Liver (tissue), 9 donors: ENCODE measurements around the gene SPARC. TPM values are rescaled to one million over a fixed set of nuclear protein-coding genes. Genes with fewer than 3 reads are reported as not detected.

ENCODE experiments used
- DNase-seq: peaks from one replicate; pipeline ENCODE4 v3.0.0-alpha.2; 2017; ENCODE audit warnings: low spot score
- H3K27ac ChIP-seq, 2 donors: one replicate each; pipeline ENCODE4 v1.7.0; 2013; ENCODE audit warnings: inconsistent platforms in 2 of 2, low read length in 2 of 2, control low read depth in 1 of 2, low read depth in 1 of 2, mild to moderate bottlenecking in 1 of 2
- H3K27me3 ChIP-seq, 4 donors: one replicate each; pipeline versions ENCODE4 v1.6.1 to v1.7.0; 2013; ENCODE audit warnings: low read length in 3 of 4, inconsistent platforms in 1 of 4, mild to moderate bottlenecking in 1 of 4, moderate library complexity in 1 of 4; ENCODE audit not compliant: control insufficient read depth in 4 of 4, insufficient read depth in 4 of 4
- H3K36me3 ChIP-seq, 4 donors: one replicate each; pipeline versions ENCODE4 v1.6.1 to v1.7.0; 2013; ENCODE audit warnings: low read length in 3 of 4, mild to moderate bottlenecking in 3 of 4, low read depth in 1 of 4, moderate library complexity in 1 of 4; ENCODE audit not compliant: control insufficient read depth in 4 of 4, insufficient read depth in 3 of 4
- H3K4me1 ChIP-seq, 4 donors: one replicate each; pipeline versions ENCODE4 v1.6.1 to v1.7.0; 2013; ENCODE audit warnings: low read length in 3 of 4, mild to moderate bottlenecking in 3 of 4, moderate library complexity in 1 of 4; ENCODE audit not compliant: control insufficient read depth in 4 of 4, insufficient read depth in 4 of 4
- H3K4me3 ChIP-seq, 3 donors: one replicate each; pipeline versions ENCODE4 v1.6.1 to v1.7.0; 2013; ENCODE audit warnings: low read length in 3 of 3, control low read depth in 1 of 3, low read depth in 1 of 3, mild to moderate bottlenecking in 1 of 3
- H3K9ac ChIP-seq, 2 donors: one replicate each; pipeline ENCODE4 v1.7.0; 2013; ENCODE audit warnings: low read length in 2 of 2, mild to moderate bottlenecking in 2 of 2, moderate library complexity in 2 of 2, control low read depth in 1 of 2, low read depth in 1 of 2
- H3K9me3 ChIP-seq, 4 donors: one replicate each; pipeline versions ENCODE4 v1.6.1 to v1.7.0; 2013; ENCODE audit warnings: low read length in 3 of 4; ENCODE audit not compliant: control insufficient read depth in 4 of 4
- EGR1 ChIP-seq, 2 donors: IDR thresholded peaks; 2 replicates each; pipeline ENCODE4 v1.6.1; 2016 to 2018; ENCODE audit warnings: antibody characterized with exemption in 2 of 2, low read depth in 2 of 2
- GABPA ChIP-seq, 2 donors: IDR thresholded peaks in 1 of 2; conservative IDR thresholded peaks in 1 of 2; 2 replicates each; pipeline ENCODE4 v1.6.1; 2016; ENCODE audit warnings: antibody characterized with exemption in 2 of 2, mild to moderate bottlenecking in 1 of 2, moderate library complexity in 1 of 2
- HNF4A ChIP-seq, 2 donors: conservative IDR thresholded peaks; 2 replicates each; pipeline ENCODE4 v1.6.1; 2016; ENCODE audit warnings: antibody characterized with exemption in 2 of 2, mild to moderate bottlenecking in 2 of 2
- YY1 ChIP-seq: IDR thresholded peaks from 2 replicates; pipeline ENCODE4 v1.6.1; 2016; ENCODE audit warnings: antibody characterized with exemption, mild to moderate bottlenecking
- WGBS: extraction: QIAGEN DNeasy Blood & Tissue Kit; methylation state at CpG from one replicate; pipeline ENCODE4 v1.1.7; 2013; 5-methylcytosine and 5-hydroxymethylcytosine counted together
- polyA plus RNA-seq, 2 donors: library from polyadenylated mRNA; stranded (reverse) in 1 of 2; unstranded in 1 of 2; fragments of 200-250 nt in 1 of 2; fragments of >200 nt in 1 of 2; fragmentation: Nextera tagmentation in 1 of 2; extraction: Ambion mirVana in 1 of 2; gene quantifications; one replicate each; pipeline versions ENCODE4 v1.2.1 to v1.2.3, GENCODE V29; 2013 to 2015
- total RNA-seq, 2 donors: library from RNA; depleted of rRNA; stranded (reverse); fragments of >200 nt; gene quantifications; one replicate each; pipeline ENCODE4 v1.2.3, GENCODE V29; 2014
- TF ChIP-seq, protein P1 (sequence below): fragments of 150-350 bp; IDR thresholded peaks from 2 replicates; pipeline ENCODE4 v1.5.1; 2017; ENCODE audit warnings: improper control_type of control experiment, low read depth, low read length; ENCODE audit not compliant: missing input control
- TF ChIP-seq, protein P2 (sequence below): IDR thresholded peaks from 2 replicates; pipeline ENCODE4 v1.6.1; 2016; ENCODE audit warnings: antibody characterized with exemption
- TF ChIP-seq, protein P3 (sequence below): IDR thresholded peaks from 2 replicates; pipeline ENCODE4 v1.6.1; 2016; ENCODE audit warnings: antibody characterized with exemption, mild to moderate bottlenecking
- TF ChIP-seq, protein P4 (sequence below): IDR thresholded peaks from 2 replicates; pipeline ENCODE4 v1.6.1; 2016; ENCODE audit warnings: antibody characterized with exemption
- donor health status: healthy.
- donor health status: healthy.
- donor health status: healthy.
- donor health status: healthy.
- donor health status: healthy.

SPARC gene
- total and polyA plus RNA-seq, 4 donors, result 96.6 to 269 (median 110) TPM

DNA sequence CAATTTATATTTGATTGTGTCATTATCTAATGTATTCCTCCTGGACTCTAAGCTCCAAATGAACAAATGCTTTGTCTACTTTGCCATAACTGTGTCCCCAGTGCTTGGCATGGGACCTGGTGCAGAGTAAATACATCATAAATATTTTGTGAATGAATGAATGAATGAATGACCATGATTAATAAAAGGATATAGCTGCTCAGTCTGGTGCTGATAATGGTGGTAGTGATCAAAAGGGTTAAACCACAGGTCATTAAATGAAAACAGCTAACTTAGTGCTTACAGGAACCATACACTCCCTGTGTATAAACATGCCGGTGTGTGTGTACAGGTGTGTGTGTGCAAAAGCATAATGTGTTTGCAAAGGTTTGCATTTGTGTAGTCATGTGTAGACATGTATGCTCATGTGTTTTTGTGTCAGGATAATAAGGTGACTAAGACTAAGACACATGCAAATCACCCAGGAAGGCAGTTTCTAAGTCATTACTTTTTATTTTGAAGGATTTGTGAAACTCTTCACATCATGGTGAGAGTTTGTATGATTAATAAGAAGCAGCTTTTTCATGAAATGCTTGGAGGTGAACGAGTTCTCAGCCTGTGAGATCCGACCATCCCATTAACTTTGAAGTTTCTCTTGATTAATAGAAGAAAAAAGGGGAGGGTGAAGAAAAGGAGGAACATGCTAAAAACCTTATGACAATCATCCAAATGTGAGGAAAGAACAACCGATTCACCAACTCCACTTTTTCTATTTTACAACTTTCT lies 24.6 kb downstream of the SPARC start (continued):
- TF ChIP-seq, protein P1, sequence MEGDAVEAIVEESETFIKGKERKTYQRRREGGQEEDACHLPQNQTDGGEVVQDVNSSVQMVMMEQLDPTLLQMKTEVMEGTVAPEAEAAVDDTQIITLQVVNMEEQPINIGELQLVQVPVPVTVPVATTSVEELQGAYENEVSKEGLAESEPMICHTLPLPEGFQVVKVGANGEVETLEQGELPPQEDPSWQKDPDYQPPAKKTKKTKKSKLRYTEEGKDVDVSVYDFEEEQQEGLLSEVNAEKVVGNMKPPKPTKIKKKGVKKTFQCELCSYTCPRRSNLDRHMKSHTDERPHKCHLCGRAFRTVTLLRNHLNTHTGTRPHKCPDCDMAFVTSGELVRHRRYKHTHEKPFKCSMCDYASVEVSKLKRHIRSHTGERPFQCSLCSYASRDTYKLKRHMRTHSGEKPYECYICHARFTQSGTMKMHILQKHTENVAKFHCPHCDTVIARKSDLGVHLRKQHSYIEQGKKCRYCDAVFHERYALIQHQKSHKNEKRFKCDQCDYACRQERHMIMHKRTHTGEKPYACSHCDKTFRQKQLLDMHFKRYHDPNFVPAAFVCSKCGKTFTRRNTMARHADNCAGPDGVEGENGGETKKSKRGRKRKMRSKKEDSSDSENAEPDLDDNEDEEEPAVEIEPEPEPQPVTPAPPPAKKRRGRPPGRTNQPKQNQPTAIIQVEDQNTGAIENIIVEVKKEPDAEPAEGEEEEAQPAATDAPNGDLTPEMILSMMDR, result no peak

DNA sequence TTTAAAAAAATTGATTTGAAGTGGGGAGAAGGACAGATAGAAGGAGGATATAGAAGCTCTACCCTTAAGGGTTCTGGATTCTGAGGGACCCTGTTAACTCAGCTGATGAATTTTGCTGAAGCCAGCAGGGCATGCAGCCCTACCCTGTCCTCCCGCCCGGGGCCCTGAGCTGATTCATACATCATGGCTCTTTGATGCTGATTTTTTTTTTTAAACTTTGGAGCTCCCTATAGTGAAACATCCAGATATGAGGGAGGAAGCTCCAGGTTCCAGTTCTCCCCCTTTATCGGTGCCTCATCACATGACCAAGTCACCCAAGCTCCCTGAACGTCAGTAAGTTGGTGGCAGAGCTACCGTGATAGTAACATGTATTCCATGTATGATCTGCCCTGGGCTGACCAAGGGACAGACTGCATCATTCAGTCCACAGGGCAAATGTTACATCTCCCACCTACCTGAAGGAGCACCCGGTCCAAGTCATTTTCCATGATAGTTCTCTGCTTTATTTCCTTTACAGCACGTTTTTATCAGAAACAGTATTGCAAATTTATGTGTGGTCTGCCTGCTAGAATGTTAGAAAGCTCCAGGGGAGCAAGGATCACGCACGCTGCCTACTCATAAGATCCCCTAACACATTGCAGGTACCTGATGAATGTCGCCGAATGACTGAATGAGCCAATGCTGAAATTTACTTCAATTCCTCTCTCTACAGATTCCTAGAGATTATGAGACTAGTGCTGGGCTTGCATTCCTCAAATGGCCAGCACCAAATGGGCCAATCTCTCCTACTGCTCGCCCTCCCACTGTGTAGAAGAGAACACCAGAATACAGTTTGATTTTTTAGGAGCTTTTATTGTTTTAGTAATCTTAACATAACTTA lies 25.9 kb downstream of the SPARC start:
- Histone ChIP-seq H3K27me3 (no peaks in the 10 kb centered on the region), H3K36me3 (no peaks in the 10 kb centered on the region), H3K4me3 (no peak overlapping the region), H3K4me1 (peaks cover 0 to 12% (median 7%) of the 10 kb centered on the region in 4 donors), H3K27ac (no peak overlapping the region), H3K9ac (no peak overlapping the region), H3K9me3 (no peaks in the 10 kb centered on the region)
- 78% methylated on average over 12 of the region's 12 CpGs for WGBS
- DNase-seq, result no peak
- TF ChIP-seq YY1 (no peak), HNF4A (conservative IDR thresholded peaks at IDR 0.05) (no peak), EGR1 (IDR thresholded peaks at IDR 0.05; ENCODE audit: low read depth in 2 of 2) (no peak), GABPA (IDR thresholded peaks at IDR 0.05 in 1 of 2, conservative IDR thresholded peaks at IDR 0.05 in 1 of 2) (no peak)
- TF ChIP-seq, protein P2, sequence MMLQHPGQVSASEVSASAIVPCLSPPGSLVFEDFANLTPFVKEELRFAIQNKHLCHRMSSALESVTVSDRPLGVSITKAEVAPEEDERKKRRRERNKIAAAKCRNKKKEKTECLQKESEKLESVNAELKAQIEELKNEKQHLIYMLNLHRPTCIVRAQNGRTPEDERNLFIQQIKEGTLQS, result no peak
- TF ChIP-seq, protein P3, sequence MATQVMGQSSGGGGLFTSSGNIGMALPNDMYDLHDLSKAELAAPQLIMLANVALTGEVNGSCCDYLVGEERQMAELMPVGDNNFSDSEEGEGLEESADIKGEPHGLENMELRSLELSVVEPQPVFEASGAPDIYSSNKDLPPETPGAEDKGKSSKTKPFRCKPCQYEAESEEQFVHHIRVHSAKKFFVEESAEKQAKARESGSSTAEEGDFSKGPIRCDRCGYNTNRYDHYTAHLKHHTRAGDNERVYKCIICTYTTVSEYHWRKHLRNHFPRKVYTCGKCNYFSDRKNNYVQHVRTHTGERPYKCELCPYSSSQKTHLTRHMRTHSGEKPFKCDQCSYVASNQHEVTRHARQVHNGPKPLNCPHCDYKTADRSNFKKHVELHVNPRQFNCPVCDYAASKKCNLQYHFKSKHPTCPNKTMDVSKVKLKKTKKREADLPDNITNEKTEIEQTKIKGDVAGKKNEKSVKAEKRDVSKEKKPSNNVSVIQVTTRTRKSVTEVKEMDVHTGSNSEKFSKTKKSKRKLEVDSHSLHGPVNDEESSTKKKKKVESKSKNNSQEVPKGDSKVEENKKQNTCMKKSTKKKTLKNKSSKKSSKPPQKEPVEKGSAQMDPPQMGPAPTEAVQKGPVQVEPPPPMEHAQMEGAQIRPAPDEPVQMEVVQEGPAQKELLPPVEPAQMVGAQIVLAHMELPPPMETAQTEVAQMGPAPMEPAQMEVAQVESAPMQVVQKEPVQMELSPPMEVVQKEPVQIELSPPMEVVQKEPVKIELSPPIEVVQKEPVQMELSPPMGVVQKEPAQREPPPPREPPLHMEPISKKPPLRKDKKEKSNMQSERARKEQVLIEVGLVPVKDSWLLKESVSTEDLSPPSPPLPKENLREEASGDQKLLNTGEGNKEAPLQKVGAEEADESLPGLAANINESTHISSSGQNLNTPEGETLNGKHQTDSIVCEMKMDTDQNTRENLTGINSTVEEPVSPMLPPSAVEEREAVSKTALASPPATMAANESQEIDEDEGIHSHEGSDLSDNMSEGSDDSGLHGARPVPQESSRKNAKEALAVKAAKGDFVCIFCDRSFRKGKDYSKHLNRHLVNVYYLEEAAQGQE, result no peak
- TF ChIP-seq, protein P4, sequence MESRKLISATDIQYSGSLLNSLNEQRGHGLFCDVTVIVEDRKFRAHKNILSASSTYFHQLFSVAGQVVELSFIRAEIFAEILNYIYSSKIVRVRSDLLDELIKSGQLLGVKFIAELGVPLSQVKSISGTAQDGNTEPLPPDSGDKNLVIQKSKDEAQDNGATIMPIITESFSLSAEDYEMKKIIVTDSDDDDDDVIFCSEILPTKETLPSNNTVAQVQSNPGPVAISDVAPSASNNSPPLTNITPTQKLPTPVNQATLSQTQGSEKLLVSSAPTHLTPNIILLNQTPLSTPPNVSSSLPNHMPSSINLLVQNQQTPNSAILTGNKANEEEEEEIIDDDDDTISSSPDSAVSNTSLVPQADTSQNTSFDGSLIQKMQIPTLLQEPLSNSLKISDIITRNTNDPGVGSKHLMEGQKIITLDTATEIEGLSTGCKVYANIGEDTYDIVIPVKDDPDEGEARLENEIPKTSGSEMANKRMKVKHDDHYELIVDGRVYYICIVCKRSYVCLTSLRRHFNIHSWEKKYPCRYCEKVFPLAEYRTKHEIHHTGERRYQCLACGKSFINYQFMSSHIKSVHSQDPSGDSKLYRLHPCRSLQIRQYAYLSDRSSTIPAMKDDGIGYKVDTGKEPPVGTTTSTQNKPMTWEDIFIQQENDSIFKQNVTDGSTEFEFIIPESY, result no peak
